HG02571 (cell line): Measurements from ENCODE around the gene TTLL11.

Source experiments
- ATAC-seq: cut with Tn5 transposase; IDR thresholded peaks from one replicate; pipeline ENCODE4 v1.9.1; 2021; ENCODE audit warnings: mild to moderate bottlenecking, moderate library complexity; ENCODE audit not compliant: unreplicated experiment

Gene TTLL11

DNA sequence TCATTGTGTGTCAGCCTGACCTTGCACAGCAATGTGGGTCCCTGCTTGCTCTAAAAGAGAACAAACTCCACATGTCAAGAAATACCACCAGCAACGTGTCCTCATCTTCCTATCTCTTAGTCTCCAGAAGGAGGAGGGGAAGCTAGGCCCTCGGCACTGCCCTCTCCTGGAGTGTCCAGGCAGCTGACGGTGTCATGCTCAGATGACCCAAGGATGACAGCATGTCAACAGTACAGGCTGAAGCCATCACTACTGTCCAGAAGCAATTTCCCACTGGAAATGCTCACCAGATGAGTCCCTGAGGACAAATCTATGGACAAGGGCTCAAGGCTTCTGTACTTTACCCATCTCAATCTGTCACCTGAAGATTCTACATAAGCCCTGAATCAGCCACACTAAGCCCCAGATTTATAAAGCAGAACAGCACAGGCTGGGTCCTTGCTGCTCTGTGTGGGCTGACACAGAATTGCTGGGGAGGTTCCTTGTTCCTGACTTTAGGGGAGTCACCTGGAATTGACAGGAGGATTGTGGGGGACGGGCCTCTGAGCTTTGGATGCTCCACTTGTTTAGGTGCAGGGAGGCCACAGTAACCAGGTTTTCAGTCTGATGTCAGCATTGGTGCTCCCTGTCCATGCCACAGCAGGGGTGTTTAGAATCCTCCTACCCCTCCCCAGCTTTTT is 231.5 kb downstream of the TTLL11 start:
- ATAC-seq, result no peak

- no peak for ATAC-seq
Observed at GRCh38 chr9:121860744-121861143, 232.4 kb downstream of the TTLL11 start.

DNA sequence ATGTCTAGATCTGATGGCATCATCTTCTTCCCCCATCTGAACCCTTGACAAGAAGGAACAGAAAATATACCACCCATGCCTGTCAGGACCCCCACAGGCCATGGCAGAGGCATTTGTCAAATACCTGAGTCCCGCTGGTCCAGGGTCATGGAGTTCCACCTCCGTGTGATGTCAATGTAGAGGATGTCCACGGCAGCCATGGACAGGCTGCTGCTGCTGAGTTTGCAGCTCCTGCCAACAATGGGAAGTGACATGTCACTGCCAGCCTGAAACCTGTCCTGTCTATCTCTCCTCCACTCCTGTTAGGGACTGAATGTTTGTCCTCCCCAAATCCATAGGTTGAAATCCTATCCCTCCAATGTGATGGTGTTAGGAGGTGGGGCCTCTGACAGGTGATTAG is 232.9 kb downstream of the TTLL11 start:
- ATAC-seq, result no peak

- no peak for ATAC-seq
Observed at GRCh38 chr9:121859646-121860045, 233.5 kb downstream of the TTLL11 start.

DNA sequence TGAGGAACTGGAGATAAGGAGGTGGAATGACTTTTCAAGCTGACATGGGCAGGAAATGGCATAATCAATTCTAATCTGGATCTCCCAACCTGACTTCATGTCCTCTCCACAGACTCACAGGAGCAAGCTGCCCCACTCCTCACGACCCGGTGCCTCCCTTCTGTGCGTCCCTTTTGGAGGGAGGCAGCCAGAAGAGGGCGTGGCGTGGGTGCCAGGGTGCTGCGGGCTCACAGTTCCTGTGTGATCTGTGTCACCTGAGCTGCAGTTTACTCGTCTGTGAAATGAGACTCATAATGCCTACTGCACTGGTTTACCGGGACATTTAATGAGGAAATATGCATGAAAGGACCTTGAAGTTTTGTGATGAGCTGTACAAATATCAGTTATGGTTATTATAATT is 234.3 kb downstream of the TTLL11 start:
- no peak for ATAC-seq

DNA sequence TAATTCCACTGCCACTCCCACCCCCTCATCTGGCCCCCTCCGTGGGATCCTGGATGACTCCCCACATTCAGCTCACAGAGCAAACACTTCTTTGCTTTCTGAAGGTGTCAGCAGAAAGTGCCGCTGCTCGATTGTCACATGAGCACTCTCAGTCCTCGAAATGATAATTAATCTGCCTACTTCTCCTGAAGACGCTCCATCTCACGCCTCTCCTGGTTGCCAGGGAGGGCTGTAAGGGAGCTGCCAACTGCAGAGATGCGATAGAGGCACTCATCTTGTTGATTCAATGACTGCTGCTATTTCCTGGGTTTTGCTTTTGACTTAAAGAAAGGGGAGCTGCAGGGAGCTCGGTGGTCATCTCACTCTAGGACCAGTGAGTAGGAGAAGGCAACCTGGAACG is 235.2 kb downstream of the TTLL11 start:
- ATAC-seq, result no peak

DNA sequence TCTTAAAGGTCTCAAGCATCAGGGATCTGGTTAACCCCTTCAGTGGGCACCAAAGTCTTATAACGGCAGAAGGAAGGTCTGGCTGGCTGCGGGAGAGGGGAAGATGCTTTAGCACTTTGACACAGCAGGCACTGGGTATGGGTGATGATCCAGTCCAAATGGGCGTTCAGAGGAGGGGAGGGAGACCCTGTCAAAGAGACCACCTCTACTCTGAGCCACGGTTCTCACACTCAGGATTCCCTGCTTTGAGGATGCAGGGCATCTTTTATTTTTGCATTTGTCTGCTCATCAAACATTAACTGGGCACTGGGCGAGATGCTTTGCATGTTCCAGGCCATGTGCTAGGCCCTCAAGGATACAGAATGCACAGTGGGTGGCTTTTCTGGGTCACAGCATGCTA is 237.6 kb downstream of the TTLL11 start:
- ATAC-seq, result no peak

DNA sequence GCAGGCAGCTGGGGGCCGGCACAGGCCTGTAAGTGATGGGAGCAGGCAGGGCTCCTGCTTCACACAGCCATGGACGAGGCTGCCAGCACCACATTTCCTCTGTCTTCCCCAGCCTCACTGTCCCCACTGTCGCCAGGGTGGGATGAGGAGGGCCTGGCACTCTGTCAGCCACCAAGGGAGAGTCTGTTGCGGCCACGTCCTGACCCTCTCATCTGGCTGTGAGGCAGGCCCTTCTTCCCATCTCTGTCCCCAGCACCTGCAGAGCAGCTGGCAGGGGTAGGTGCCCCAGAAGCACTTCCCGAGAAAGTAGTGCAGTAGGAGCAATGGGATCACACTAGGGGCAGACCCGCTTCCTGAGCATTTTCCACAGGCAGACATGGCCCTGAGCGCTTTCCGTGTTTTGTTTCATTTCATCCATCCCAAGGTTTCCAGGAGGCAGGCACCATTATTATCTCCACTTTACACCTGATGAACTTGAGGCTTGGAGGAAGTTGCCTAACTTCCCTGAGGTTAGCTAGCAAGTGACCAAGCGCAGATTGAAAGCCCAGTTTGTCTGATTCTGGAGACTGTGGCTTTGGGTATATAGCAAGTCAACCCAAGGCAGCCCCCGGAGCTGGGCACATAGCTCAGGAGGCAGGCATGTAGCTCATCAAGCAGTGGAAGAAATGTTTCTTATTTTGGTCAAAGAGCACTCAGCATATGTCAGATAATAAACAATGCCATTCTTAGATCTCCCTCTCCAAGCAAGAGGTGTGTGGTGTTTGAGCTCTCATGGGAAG is 239.3 kb downstream of the TTLL11 start:
- ATAC-seq, result no peak

DNA sequence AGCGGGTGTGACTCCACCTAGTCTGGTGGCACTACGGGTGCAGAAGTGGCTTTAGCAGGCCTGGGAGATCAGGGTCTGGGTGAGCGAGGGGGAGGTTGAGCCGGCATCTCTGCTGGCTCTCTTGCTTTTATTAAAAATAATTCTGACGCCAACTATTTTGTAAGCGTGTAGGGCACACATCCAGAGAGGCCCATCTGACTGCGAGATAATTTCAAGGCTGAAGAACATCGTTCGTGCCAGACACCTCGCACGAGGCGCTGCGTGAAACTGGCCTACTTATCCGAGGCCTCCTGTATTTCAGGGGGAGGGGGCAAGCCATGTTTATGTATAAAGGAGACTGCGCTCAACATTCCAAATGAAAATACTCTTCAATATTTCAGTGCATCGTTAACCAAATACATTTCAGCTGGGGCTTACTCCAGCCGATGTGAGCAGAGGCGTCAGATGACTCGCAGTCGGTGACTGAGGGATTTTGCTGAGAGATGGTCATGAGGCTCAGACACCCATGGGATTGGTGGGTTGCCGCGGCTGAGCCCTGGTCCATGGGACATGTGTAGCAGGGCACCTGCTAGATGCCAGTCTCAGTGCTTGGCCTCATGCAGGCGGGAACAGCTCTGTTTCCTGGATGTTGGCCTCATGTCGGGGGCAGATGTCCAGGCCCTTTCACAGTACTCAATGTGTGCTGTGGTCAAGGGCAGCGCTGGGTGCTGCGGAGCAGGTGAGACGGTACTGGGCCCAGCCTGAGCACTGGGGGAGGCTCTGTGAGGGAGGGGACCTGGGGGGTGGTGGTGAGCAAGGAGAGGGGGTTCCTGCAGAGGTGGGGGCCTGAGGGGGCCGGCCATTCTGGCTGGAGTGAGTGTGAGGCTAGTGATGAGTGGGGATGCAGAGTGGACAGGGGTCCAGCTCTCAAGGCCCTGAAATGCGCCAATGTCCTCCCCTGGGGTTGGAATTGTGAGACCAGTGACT is 240.2 kb downstream of the TTLL11 start:
- ATAC-seq, result no peak

GRCh38 chr9:121852241-121852640 is 240.9 kb downstream of the TTLL11 start:
- ATAC-seq, result no peak

- ATAC-seq, result no peak
Observed at GRCh38 chr9:121851641-121852091, 241.4 kb downstream of the TTLL11 start.

GRCh38 chr9:121850366-121850765 is 242.7 kb downstream of the TTLL11 start:
- ATAC-seq, result no peak

- ATAC-seq, result no peak
Observed at GRCh38 chr9:121849554-121849953, 243.6 kb downstream of the TTLL11 start.

- ATAC-seq, result no peak
Observed at GRCh38 chr9:121844562-121844961, 248.5 kb downstream of the TTLL11 start.

DNA sequence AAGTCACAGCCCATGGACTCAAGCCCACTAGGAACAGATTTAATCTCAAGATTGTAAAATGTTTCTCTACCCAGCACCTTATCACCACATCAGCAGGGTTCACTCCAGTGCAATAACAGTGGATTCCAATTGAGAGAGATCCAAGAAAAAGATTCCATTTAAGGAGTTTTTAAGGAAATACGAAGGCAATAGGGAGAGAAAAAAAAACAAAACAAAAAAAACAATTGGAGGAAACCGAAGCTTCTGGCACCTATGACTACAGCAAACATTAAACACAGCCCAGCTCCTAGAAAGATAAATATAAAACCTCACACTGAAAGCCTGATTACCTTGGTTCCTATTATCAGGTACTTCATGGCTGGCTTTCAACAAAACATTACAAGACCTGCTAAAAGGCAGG is 249.0 kb downstream of the TTLL11 start:
- ATAC-seq, result no peak

- no peak for ATAC-seq
Observed at GRCh38 chr9:121842612-121842978, 250.5 kb downstream of the TTLL11 start.

- ATAC-seq, result no peak
Observed at GRCh38 chr9:121841771-121842611, 251.1 kb downstream of the TTLL11 start.

- no peak for ATAC-seq
Observed at GRCh38 chr9:121840838-121841760, 252.0 kb downstream of the TTLL11 start.

DNA sequence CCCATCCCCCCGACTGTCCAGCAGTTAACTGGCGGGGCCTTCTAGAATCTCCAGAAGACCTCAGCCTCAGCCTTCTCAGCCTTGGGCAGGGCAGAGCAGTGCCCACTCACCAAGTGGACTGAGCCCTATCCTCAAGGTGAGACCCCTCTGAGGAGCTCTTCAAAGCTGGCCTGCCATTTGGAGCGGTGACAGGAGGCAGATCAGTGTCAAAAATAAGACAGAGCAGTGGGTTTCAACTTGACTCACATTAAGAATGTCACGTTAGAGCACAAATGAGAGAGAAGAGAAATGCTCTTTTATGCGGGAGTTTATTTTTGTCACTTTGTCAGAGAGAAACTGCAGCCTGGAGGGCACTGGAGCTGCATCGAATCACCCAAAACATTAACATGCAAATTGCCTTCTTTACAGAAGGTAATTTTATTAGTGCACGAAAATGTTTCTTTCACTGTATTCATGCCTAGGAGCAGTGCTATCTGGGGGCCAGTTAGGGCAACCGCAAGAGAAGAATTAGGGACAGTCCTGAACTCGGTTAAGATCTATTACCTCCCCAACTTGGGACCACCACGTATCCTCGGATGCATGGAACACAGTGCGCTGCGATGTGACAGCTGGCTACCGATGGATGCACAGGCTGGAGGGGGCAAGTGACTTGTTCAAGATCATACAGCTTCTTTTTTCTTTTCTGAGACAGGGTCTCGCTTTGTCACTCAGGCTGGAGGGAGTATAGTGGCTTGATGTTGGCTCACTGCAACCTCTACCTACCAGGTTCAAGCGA is 253.2 kb downstream of the TTLL11 start:
- no peak for ATAC-seq
